HL-60 (cell line): ENCODE measurements around the gene TP53AIP1.

ENCODE experiments used
- GABPA ChIP-seq: IDR thresholded peaks from 2 replicates; pipeline ENCODE4 v1.6.1; 2012; ENCODE audit warnings: low read depth
- TF ChIP-seq, protein P1 (sequence below): IDR thresholded peaks from one replicate; pipeline ENCODE4 v1.5.1; 2011; ENCODE audit warnings: low read length, control low read depth, inconsistent platforms; ENCODE audit not compliant: insufficient read depth

DNA sequence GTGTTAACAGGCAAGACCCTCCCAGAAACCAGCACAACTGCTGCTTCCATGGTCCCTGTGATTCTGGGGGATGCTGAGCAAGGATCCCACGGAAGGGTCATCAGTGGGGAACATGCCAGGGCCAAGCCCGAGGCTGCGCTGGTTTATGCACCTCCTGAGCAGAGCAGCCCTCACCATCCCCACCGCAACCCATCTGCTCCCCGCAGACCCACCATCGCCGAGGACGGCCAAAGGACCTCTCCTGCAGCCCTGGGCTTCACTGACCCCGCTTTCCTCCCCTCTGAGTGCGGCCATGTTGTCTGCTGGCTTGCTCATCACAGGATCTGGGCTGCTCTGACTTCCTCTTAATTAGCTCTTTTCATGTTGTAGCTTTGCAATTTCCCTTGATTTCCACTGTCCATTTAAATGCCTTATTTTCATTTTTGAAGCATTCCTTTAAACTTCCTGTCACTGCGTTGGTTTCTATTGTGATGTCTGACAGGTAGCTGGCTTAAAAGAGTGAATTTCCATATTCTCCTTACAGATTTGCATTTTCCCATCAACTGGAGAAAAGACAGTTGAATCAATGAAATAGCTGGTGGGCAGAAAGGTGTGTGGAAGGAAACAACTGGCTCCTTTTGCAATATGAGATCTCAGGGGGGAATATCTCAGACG is 14.9 kb downstream of the TP53AIP1 start:
- TF ChIP-seq, protein P1, sequence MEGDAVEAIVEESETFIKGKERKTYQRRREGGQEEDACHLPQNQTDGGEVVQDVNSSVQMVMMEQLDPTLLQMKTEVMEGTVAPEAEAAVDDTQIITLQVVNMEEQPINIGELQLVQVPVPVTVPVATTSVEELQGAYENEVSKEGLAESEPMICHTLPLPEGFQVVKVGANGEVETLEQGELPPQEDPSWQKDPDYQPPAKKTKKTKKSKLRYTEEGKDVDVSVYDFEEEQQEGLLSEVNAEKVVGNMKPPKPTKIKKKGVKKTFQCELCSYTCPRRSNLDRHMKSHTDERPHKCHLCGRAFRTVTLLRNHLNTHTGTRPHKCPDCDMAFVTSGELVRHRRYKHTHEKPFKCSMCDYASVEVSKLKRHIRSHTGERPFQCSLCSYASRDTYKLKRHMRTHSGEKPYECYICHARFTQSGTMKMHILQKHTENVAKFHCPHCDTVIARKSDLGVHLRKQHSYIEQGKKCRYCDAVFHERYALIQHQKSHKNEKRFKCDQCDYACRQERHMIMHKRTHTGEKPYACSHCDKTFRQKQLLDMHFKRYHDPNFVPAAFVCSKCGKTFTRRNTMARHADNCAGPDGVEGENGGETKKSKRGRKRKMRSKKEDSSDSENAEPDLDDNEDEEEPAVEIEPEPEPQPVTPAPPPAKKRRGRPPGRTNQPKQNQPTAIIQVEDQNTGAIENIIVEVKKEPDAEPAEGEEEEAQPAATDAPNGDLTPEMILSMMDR: no peak
- TF ChIP-seq GABPA: no peak
